Urothelium cell line (cell line): Measurements from ENCODE around the gene LARP1B.
"Not testable (repeated sequence)": the region's sequence is repeated elsewhere in the genome, so short reads cannot be mapped to it uniquely, and the experiment has no call there.

Experiments
- DNase-seq: peaks from one replicate; pipeline ENCODE4 v3.0.0; 2011; ENCODE audit warnings: low spot score, mixed read lengths
- FAIRE-seq: peaks from 2 replicates; lab custom pipeline; 2011; peaks lifted over from hg19 to GRCh38; lab: Jason Lieb, UNC

The LARP1B gene

GRCh38 chr4:128060699-128061565 is at the start of gene LARP1B:
TSS of gene LARP1B (plus strand) at chr4:128061312. CDS start at chr4:128074952, 13,640 bp downstream.
- FAIRE-seq (no peak), DNase-seq (peak; percentile 95)

GRCh38 chr4:128025319-128025718 is 35.8 kb upstream of the LARP1B start:
- no peak for DNase-seq
- FAIRE-seq = no peak

- FAIRE-seq = no peak
- DNase-seq = no peak
Observed at GRCh38 chr4:128029907-128030306, 31.2 kb upstream of the LARP1B start.

GRCh38 chr4:128031756-128032384 is 29.2 kb upstream of the LARP1B start:
- DNase-seq (no peak), FAIRE-seq (no peak)

GRCh38 chr4:128039568-128039967 is 21.5 kb upstream of the LARP1B start:
- FAIRE-seq = no peak

GRCh38 chr4:128047019-128047418 is 14.1 kb upstream of the LARP1B start:
- FAIRE-seq, DNase-seq: not testable (repeated sequence)

More at GRCh38 chr4:128039568-128039967, 21.5 kb upstream of the LARP1B start:
- no peak for DNase-seq

- not testable (repeated sequence) for FAIRE-seq, DNase-seq
Observed at GRCh38 chr4:128047514-128047913, 13.6 kb upstream of the LARP1B start.

- not testable (repeated sequence) for FAIRE-seq, DNase-seq
Observed at GRCh38 chr4:128051229-128051628, 9.9 kb upstream of the LARP1B start.

- not testable (repeated sequence) for FAIRE-seq, DNase-seq
Observed at GRCh38 chr4:128054907-128055306, 6.2 kb upstream of the LARP1B start.

GRCh38 chr4:128055441-128056206 is 5.5 kb upstream of the LARP1B start:
- not testable (repeated sequence) for FAIRE-seq, DNase-seq

- FAIRE-seq (no peak), DNase-seq (no peak)
Observed at GRCh38 chr4:128056396-128056795, 4.7 kb upstream of the LARP1B start.

- no peak for DNase-seq
- no peak for FAIRE-seq
Observed at GRCh38 chr4:128060121-128060698, 902 bp upstream of the LARP1B start.

GRCh38 chr4:128061566-128062536 is 739 bp downstream of the LARP1B start:
- FAIRE-seq (no peak), DNase-seq (peak; percentile 32)

GRCh38 chr4:128066453-128066820 is 5.3 kb downstream of the LARP1B start:
- not testable (repeated sequence) for DNase-seq, FAIRE-seq

GRCh38 chr4:128068918-128069317 is 7.8 kb downstream of the LARP1B start:
- DNase-seq (peak; percentile 3), FAIRE-seq (no peak)

- FAIRE-seq = no peak
- no peak for DNase-seq
Observed at GRCh38 chr4:128076464-128076863, 15.4 kb downstream of the LARP1B start.

GRCh38 chr4:128095293-128095692 is 34.2 kb downstream of the LARP1B start:
- not testable (repeated sequence) for FAIRE-seq, DNase-seq

- DNase-seq = no peak
- no peak for FAIRE-seq
Observed at GRCh38 chr4:128107766-128108165, 46.7 kb downstream of the LARP1B start.

- no peak for FAIRE-seq
- no peak for DNase-seq
Observed at GRCh38 chr4:128123036-128123435, 61.9 kb downstream of the LARP1B start.

- no peak for FAIRE-seq
Observed at GRCh38 chr4:128130621-128131020, 69.5 kb downstream of the LARP1B start.

More at GRCh38 chr4:128130621-128131020, 69.5 kb downstream of the LARP1B start:
- DNase-seq = no peak
